Fibroblast of skin of back (primary cell): Measurements from ENCODE around the gene KLHDC4.
"Not testable (repeated sequence)": the region's sequence is repeated elsewhere in the genome, so short reads cannot be mapped to it uniquely, and the experiment has no call there.

Source experiments
- DNase-seq: peaks from one replicate; pipeline ENCODE4 v3.0.0-alpha.2; 2013

The KLHDC4 gene

GRCh38 chr16:87718831-87719230, 47.0 kb downstream of the KLHDC4 start:
- not testable (repeated sequence) for DNase-seq

DNA sequence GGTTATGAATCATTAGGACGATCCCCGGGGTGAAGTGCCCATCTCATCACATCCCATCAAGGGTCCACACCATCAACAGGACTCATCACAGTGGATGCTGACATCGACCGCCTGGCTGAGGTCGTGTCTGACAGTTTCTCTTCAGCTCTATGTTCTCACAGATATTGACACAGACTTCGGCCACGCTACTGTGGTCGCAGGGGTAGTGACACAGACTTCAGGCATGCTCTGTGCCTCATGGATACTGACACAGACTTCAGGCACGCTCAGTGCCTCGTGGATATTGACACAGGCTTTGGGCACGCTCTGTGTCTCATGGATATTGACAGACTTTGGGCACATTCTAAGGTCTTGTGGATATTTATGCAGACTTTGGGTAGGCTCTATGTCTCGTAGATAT, 50.1 kb downstream of the KLHDC4 start:
- peak; percentile 48 for DNase-seq

GRCh38 chr16:87715231-87715630, 50.6 kb downstream of the KLHDC4 start:
- no peak for DNase-seq

- DNase-seq, result no peak
These were observed 52.1 kb downstream of the KLHDC4 start for GRCh38 chr16:87713451-87714229.

GRCh38 chr16:87712184-87712762, 53.5 kb downstream of the KLHDC4 start:
- no peak for DNase-seq

DNA sequence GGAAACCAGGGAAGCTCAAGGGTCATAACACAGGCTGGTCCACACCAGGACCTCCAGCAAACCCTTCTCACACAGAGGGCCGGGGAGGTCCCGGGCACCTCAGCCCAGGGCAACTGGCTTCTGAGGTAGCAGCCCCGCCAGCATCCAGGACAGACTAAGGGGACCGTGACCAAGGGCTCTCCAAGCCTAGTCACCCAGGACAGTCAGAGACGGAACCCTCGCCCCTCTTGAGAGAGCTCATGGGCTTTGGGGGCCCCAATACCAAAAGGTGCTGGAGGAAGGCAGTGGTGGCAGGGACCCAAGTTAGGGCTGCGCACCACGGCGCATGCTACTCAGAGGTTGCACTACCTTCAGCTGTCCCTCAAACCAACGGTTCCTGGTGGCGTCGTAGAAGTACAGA, 54.9 kb downstream of the KLHDC4 start:
- no peak for DNase-seq

DNA sequence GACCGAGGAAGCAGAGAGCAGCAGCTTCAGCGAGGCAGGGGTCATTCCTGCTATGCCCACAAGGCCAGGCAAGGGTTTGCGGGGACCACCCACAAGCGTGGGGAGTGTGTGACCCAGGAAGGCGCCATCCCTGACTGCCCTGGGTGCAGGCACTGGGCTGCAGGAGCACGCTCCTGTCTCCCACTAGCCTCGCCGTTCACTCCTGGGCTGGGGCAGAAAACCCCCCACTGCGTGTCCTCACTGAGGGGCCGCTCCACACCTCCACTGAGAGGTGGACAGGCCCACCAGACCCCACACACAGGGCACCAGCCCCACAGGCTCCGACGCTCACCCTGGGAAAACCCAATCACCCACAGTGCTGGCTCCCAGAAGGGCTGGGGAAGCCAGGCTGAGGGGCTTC, 56.1 kb downstream of the KLHDC4 start:
- DNase-seq, result no peak

DNA sequence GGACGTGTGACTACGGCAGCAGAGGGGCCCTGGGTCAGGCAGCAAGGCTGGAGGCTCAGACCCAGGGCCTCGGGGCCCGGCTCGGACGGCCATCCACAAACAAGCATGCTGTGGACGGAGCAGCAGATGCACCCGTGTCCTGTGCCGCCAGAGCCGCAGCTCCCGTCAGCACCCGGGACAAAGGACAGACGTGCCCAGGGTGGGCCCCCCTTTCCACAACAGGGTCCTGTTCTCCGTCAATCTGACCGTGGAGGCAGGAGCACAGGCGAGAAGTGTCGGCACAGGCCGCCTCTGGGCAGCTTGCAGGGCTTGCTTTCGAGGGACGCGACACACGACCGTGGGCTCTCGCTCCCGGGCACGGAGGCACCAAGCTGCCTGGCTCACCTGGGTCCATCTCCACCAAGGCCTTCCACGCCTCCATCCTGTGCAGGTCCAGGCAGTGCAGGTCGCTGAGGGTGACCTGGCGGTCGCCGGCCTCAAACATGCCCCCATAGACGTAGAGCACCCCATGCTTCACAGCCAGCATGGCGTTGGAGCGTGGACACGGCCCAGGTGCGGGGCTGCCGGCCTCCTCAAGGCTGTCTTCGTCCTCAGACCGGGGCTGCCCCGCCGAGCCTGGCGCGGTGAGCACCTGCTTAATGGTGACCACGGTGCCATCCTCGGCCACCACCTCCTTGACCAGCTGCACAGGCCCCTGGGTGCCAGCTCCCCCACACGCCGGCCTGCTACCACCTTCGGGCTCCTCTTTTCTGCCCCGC, 56.7 kb downstream of the KLHDC4 start:
- DNase-seq, result no peak

DNA sequence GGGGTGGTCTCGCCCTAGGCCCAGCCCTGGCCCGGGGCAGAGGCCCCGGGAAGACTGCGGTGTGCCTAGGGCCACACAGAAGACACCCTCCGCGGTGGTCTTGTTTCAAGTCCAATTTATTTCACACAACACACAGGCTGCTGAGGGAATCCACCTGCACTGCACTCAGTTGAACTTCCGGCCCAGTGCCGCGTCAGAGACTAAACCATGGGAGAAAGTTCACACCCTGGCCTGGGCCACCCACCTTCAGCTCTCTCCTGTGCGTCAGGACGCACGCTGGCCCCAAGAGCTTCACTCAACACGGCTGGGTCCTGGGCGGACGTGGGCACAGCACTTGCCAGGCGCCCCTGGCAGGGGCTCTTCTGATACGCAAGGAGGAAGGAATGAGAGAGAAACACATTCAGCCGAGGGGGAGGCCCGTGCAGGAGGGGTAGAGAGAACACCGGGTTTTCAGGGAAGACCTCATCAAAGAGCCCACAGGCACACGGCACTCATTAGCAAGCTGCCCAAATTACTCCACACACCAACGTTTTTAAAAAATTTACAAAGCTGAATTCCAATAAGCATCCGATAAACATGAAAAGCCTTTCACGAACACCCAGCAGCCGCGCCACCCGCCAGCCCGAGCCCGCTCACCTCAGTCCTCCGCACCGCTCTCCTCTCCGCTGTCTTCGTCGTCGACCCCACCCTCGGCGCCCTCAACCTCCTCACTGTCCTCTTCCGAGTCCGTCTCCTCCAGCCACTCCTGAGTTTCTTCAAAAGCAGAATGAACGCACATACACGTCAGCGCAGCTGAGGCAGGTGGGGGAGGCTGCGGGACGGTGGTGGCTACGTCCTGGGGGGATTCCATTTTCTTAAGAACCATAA, 57.8 kb downstream of the KLHDC4 start:
- DNase-seq, result no peak

GRCh38 chr16:87707097-87707496, 58.7 kb downstream of the KLHDC4 start:
- DNase-seq, result no peak

DNA sequence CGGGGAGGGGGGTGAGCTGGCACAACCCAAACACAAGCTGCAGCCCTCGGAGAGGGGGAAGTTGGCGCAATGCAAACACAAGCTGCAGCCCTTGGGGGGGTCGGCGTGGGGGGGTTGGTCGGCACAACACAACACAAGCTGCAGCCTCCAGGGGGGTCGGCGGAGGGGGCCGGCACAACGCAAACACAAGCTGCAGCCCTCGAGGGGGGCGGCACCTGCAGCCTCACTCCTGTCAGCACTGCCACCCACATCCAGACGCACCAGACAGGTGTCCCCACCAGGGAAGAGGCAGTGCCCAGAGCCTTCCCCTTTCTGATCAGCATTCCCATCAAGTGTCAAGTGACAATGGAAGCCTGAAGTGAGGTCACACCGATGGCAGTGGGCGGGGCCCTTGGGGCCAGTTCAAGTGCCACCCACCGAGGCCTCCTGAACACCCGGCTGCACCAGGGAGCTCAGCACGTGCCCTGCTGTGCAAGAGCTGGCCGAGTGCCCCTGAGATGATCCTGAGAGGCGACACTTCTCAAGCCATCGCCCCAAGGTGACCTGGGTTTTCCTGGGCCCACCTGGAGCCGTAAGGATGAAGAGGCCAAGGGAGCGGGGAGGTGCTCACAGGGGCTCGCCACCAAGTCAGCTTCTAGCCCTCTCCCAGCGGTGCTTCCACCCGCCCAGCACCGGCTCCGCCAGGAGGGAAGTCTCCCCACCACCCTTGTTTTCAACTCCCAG, 59.3 kb downstream of the KLHDC4 start:
- DNase-seq, result no peak

DNA sequence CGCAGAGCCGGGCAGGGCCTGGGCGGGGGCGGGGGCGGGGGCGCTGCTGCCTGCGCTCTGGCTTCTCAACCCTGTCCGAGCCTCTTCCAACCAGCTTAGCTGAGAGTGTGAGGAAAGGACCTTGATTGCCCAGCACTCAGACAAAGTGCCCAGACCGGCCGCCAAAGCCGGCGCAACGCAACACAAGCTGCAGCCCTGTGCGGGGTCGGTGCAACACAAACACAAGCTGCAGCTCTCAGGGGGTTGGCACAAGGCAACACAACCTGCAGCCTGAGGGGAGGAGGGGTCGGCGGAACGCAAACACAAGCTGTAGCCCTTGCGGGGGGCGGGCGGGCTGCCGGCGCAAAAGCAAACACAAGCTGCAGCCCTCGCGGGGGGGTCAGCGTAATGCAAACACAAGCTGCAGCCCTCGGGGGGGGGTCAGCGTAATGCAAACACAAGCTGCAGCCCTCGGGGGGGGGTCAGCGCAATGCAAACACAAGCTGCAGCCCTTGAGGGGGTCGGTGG, 60.0 kb downstream of the KLHDC4 start:
- DNase-seq, result no peak

- no peak for DNase-seq
These were observed 60.9 kb downstream of the KLHDC4 start for GRCh38 chr16:87704754-87705353.

GRCh38 chr16:87703835-87704375, 61.9 kb downstream of the KLHDC4 start:
- no peak for DNase-seq

DNA sequence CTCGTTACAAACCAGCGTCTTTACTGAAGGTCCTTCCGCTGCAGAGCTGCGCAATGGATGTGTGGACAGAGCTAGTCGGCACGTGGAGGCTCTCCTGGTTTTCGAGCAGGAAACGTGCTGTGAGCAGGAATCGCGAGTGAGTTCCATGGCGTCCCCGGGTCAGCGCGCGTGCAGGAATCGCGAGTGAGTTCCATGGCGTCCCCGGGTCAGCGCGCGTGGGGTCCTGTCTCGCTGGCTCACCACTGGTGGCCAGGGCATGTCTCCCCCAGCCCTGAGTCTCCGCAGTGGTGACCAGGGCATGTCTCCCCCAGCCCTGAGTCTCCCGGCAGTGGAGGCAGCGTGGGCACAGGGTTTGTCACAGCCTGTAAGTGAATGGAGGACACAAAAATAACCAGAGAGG, 62.7 kb downstream of the KLHDC4 start:
- DNase-seq, result no peak

- peak; percentile 21 for DNase-seq
These were observed 63.4 kb downstream of the KLHDC4 start for GRCh38 chr16:87702325-87702811.

DNA sequence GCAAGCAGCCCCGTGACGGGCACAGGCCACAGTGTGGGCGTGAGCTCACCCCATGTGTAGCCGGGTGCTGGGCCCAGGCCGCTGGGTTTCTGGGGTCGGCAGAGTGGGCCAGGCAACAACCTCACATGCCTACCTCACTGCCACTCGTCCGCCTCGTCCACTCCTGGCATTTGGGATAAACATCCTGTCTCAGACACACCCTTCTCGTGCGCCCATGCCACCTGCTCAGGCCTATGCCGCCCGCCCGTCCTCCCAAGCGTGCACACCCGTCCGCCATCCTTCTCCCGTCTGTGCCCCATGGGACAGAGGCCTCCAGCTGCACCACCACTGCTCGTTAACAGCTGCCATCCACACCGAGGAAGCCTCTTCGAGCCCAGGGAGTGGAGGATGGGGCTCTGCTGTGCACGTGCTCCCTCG, 64.3 kb downstream of the KLHDC4 start:
- DNase-seq, result no peak

- DNase-seq, result no peak
These were observed 64.7 kb downstream of the KLHDC4 start for GRCh38 chr16:87701078-87701460.

- DNase-seq, result no peak
These were observed 65.2 kb downstream of the KLHDC4 start for GRCh38 chr16:87700406-87701077.

GRCh38 chr16:87698676-87699199, 67.0 kb downstream of the KLHDC4 start:
- DNase-seq, result no peak
